GM23248 (cell line): ENCODE results near the gene MYOM3.

Experiments
- EZH2 ChIP-seq: fragments of 200-600 bp; sonication (generic); IDR thresholded peaks from 2 replicates; pipeline ENCODE4 v1.6.1; 2018; ENCODE audit warnings: antibody characterized with exemption, mild to moderate bottlenecking; ENCODE audit not compliant: insufficient read depth, poor library complexity, severe bottlenecking
- EZH2phosphoT487 ChIP-seq: fragments of 200-600 bp; sonication (generic); IDR thresholded peaks from 2 replicates; pipeline ENCODE4 v1.6.1; 2018; ENCODE audit warnings: antibody characterized with exemption, moderate library complexity, mild to moderate bottlenecking, low read depth; ENCODE audit not compliant: insufficient read depth

DNA sequence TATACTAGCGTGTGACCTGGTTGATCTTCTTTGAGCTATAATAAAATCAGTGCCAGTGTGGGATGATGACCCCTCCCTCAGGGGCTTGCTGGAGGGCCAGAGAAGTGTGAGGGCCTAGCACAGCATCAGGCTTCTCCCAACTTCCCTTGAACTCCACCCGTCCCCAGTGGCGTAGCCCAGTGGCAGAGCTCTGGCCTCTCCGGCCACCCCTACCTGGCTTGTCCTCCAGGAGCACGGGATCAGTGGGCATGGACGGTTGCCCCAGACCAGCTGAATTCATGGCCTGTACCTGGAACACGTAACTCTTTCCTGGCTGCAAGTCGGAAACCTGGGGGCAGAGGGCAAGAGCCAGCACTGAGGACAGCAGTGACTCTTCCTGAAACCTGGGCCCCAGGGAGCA is 36.0 kb downstream of the MYOM3 start:
- TF ChIP-seq EZH2 (no peak), EZH2phosphoT487 (no peak)
